ENCODE measurements around the gene PSTPIP2. TPM values are rescaled to one million over a fixed set of nuclear protein-coding genes. Genes with fewer than 3 reads are reported as not detected.

The PSTPIP2 gene
- total RNA-seq, 4 donors from 2014 or later, result 9.3 to 12.4 (median 11.1) TPM

DNA sequence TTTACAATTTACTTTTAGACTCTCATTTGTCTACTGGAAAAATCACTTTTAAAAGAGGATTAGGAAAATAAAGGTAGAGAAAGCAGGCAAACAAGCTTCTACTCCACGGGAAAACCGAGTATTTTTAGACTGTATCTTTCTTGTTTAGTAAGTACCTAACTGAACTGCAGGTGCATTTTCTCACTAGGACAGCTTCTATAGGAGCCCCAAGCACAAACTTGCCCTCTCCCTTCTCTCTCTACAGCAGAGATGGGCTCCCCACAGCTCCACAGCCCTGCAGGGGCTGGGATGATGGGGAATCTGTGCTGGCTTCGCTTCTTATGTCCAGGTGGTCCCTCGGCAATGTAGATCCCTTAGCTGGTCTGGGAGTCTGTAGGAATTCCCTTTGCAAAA, 16.2 kb downstream of the PSTPIP2 start:
- WGBS, 2 donors, result 74 to 83% methylated on average over 4 of the region's 4 CpGs
- intact Hi-C loops (cut with DNase I; ENCODE audit: low total_unique reads), result no loop called here
- no peak for DNase-seq (ENCODE audit: low spot score in 2 of 2)
- H3K4me3 ChIP-seq (ENCODE audit: low read depth, poor library complexity, severe bottlenecking), result no peak overlapping the region
- no peak for TF ChIP-seq POLR2A (IDR thresholded peaks at IDR 0.05)
- TF ChIP-seq, protein P1, sequence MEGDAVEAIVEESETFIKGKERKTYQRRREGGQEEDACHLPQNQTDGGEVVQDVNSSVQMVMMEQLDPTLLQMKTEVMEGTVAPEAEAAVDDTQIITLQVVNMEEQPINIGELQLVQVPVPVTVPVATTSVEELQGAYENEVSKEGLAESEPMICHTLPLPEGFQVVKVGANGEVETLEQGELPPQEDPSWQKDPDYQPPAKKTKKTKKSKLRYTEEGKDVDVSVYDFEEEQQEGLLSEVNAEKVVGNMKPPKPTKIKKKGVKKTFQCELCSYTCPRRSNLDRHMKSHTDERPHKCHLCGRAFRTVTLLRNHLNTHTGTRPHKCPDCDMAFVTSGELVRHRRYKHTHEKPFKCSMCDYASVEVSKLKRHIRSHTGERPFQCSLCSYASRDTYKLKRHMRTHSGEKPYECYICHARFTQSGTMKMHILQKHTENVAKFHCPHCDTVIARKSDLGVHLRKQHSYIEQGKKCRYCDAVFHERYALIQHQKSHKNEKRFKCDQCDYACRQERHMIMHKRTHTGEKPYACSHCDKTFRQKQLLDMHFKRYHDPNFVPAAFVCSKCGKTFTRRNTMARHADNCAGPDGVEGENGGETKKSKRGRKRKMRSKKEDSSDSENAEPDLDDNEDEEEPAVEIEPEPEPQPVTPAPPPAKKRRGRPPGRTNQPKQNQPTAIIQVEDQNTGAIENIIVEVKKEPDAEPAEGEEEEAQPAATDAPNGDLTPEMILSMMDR (IDR thresholded peaks at IDR 0.05), result no peak

DNA sequence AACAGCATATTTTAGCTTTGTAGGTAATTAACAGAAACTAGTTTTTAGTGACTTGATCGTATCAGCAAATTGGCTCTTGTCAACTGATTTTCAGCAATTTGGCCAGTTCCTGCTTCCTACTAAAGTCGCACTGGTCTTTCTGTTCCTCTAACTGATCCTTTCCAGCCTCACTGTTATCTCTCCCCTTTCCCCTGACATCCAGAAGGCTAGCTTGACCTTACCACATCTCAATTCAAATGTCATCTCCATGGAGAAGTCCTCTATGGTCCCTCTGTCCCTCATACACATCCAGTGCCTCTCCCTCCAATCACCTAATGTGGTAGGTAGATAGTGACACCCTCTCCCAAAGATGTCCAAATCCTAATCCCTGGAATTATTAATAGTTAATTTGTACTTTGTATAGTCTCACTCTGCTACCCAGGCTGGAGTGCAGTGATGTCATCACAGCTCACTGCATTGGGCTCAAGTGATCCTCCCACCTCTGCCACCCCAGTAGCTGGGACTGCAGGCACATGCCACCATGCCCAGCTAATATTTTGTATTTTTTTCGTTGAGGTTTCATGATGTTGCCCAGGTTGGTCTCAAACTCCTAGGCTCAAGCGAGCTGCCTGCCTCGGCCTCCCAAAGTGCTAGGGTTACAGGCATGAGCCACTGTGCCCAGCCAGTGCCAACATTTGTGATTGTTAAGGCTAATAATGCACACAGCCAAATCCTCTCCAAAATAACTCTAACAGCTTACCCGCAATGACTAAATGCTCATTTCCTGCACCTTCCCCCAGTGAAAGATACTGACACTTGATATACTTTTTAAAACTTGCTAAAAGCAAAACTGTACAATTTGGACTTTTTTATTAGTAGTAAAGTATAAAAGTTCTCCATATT, 16.9 kb downstream of the PSTPIP2 start:
- intact Hi-C loops (cut with DNase I; ENCODE audit: low total_unique reads), result no loop called here
- TF ChIP-seq POLR2A (IDR thresholded peaks at IDR 0.05), result no peak
- TF ChIP-seq, protein P1 (IDR thresholded peaks at IDR 0.05), result no peak
- DNase-seq (ENCODE audit: low spot score in 2 of 2), result no peak
- WGBS, 2 donors, result 75 to 80% methylated on average over 6 of the region's 6 CpGs
- H3K4me3 ChIP-seq (ENCODE audit: low read depth, poor library complexity, severe bottlenecking), result no peak overlapping the region

DNA sequence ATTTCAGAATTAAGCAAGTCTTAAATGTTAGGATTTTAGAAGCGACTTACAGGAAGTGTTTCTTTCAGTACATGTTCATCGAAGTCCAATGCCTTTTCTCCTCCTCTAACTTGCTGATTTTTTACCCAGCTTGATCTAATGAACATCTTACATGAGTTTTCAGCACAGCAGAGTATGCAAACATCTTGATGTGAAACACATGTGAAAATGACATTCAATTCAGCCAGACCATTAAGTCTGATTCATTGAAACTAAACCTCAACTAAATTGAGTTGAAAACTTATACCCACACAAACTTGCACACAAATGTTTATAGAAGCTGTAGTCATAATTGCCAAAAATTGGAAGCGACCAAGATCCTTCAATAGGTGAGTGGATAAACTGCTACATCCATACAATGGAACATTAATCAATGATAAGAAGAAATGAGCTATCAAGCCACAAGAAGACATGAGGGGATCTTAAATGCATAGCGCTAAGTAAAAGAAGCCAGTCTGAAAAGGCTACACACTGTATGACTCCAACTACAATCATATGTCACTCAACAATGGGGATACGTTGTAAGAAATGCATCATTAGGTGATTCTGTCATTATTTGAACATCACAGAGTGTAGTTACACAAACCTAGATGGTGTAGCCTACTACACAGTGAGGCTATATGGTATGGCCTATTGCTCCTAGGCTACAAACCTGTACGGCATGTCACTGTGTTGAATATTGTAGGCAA, 18.5 kb downstream of the PSTPIP2 start:
- TF ChIP-seq, protein P1 (IDR thresholded peaks at IDR 0.05), result no peak
- no peak for TF ChIP-seq POLR2A (IDR thresholded peaks at IDR 0.05)
- intact Hi-C loops (cut with DNase I; ENCODE audit: low total_unique reads), result no loop called here
- no peak overlapping the region for H3K4me3 ChIP-seq (ENCODE audit: low read depth, poor library complexity, severe bottlenecking)
- DNase-seq (ENCODE audit: low spot score in 2 of 2), result no peak
- WGBS, 2 donors, result 72 to 78% methylated on average over 6 of the region's 6 CpGs

DNA sequence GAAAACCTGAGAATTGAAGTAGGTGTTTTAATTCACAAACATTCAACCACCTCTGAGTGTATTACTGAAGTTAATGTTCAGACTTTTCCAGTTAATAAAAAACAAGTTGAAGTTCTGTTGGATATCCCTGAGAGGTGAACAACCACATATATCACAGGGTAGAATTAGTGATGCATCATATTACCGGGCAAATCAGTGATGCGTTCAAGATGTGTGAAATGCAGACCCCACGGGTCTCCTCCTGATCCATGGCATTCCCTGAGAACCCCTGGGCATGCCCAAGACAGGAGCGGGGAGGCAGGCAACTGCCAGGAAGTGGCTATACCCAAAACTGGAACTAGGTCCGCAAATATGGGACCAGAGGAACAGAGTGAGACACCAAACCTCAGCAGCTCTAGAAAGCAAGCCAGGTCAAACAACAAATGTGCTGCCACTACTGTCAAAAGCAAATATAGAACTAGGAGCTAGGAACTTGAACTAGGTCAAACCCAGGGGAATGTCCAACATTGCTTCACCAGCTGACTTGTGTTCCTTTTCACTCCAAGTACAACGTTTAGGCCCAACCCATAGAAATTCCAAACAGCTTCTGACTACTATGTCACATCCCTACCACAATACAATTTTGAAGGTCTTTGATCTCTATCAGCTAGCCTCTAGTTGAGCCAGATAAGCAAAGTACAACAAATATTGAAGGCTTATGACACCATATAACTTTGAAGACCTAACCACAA, 20.2 kb downstream of the PSTPIP2 start:
- 73 to 74% methylated on average over 6 of the region's 6 CpGs for WGBS, 2 donors
- intact Hi-C loops (cut with DNase I; ENCODE audit: low total_unique reads), result no loop called here
- peak in 1 of 2 donors; percentile 28 for DNase-seq (ENCODE audit: low spot score in 2 of 2)

DNA sequence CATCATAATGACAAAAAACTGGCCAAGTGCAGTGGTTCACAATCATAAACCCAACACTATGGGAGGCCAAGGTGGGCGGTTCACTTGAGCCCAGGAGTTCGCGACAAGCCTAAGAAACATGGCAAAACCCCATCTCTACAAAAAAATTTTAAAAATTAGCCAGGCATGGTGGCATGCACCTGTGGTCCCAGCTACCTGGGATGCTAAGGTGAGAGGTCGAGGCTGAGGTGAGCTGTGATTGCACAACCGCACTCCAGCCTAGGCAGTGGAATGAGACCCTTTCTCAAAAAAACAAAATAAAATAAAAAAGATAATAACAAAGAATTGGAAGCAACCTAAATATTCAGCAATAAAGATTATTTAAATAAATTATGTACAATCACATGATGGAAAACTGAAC, 21.8 kb downstream of the PSTPIP2 start:
- intact Hi-C loops (cut with DNase I; ENCODE audit: low total_unique reads), result no loop called here
- no peak for TF ChIP-seq POLR2A (IDR thresholded peaks at IDR 0.05)
- TF ChIP-seq, protein P1 (IDR thresholded peaks at IDR 0.05), result no peak
- H3K4me3 ChIP-seq (ENCODE audit: low read depth, poor library complexity, severe bottlenecking), result no peak overlapping the region

More for the DNA sequence above, 20.2 kb downstream of the PSTPIP2 start:
- no peak overlapping the region for H3K4me3 ChIP-seq (ENCODE audit: low read depth, poor library complexity, severe bottlenecking)
- no peak for TF ChIP-seq POLR2A (IDR thresholded peaks at IDR 0.05)
- TF ChIP-seq, protein P1 (IDR thresholded peaks at IDR 0.05), result no peak

More for the DNA sequence above, 21.8 kb downstream of the PSTPIP2 start:
- 97% methylated on average over 5 of the region's 5 CpGs for WGBS, 2 donors
- peak in 1 of 2 donors; percentile 37 for DNase-seq (ENCODE audit: low spot score in 2 of 2)
